RWPE2 (cell line): ENCODE data around the gene PDE3B.
A peak's percentile ranks its signal among the peaks of the same experiment; 100 is the strongest.

Source experiments
- ATAC-seq: fragments of 200-7000 bp; cut with Tn5 transposase; 3 replicates; pipeline ENCODE4 v1.9.1; 2021; ENCODE audit warnings: low read depth
- DNase-seq: peaks from one replicate; pipeline ENCODE4 v3.0.0-alpha.2; 2020; ENCODE audit warnings: low spot score
- H3K27ac ChIP-seq: fragments of 450-650 bp; 2 replicates; pipeline ENCODE4 v1.5.1; 2017; ENCODE audit warnings: mild to moderate bottlenecking; ENCODE audit not compliant: poor library complexity, severe bottlenecking
- H3K27me3 ChIP-seq: fragments of 250-450 bp; sonication (Bioruptor Pico); 2 replicates; pipeline ENCODE4 v1.5.1; 2021; ENCODE audit warnings: mild to moderate bottlenecking, moderate library complexity; ENCODE audit not compliant: insufficient read depth, poor library complexity, severe bottlenecking
- H3K36me3 ChIP-seq: fragments of 250-450 bp; sonication (Bioruptor Pico); 2 replicates; pipeline ENCODE4 v1.5.1; 2020; ENCODE audit warnings: low read depth, mild to moderate bottlenecking, moderate library complexity
- H3K4me1 ChIP-seq: fragments of 250-450 bp; sonication (Bioruptor Pico); 2 replicates; pipeline ENCODE4 v1.5.1; 2021; ENCODE audit warnings: mild to moderate bottlenecking, moderate library complexity; ENCODE audit not compliant: insufficient read depth, poor library complexity, severe bottlenecking
- H3K4me3 ChIP-seq: fragments of 250-450 bp; sonication (Bioruptor Pico); 2 replicates; pipeline ENCODE4 v1.5.1; 2021; ENCODE audit warnings: mild to moderate bottlenecking, moderate library complexity; ENCODE audit not compliant: severe bottlenecking
- H3K9me3 ChIP-seq: fragments of 250-450 bp; sonication (Bioruptor Pico); 2 replicates; pipeline ENCODE4 v1.5.1; 2021; ENCODE audit warnings: mild to moderate bottlenecking, moderate library complexity; ENCODE audit not compliant: severe bottlenecking
- CTCF ChIP-seq: fragments of 450-650 bp; IDR thresholded peaks from one replicate; pipeline ENCODE4 v1.5.1; 2017; ENCODE audit warnings: mild to moderate bottlenecking, moderate library complexity; ENCODE audit not compliant: poor library complexity, severe bottlenecking

Gene PDE3B

DNA sequence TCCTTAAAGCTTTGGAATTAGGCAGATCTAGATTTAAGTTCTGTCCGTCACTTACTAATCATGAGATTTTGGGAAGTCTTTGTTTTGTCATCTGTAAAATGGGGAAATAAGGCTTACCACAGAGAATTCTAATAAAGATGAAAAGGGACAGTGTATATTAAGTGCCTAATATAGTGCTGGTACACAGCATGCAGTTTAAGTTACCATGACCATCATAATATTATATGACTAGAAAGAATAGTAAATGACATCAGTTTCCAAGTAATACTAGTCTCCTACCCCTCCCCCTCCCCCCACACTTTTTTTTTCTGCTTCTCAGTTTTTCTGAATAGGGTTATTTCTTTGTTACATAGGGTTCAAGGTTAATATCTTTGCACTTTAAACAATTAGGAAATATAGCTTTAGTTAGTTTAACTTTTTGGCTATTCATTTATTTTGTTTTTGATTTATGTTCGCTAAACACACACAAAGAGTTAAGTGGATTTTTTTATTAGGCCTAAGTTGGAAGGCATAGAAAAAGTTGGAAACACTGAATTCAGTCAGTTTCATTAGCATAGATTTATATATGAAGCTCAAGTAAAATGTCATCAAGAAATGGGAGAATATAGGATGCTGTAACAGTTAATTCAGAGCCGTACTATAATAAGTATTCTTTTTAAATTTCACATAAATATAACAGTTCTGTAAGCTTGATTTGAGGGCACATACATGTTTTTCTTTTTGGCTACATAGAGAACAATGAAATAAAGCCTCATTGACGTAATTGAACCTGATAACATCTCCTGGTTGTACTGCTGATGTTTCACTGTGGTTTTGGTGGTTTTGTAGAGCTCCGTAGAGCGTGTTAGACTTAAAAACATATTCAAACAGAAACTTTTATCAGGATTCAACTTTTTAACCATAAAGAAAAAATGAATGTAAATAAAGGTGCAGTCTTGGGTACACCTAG is 121.2 kb downstream of the PDE3B start:
- Histone ChIP-seq H3K4me3 (no peak overlapping the region), H3K9me3 (no peaks in the 10 kb centered on the region), H3K36me3 (no peaks in the 10 kb centered on the region), H3K27me3 (peaks cover 16% of the 10 kb centered on the region), H3K4me1 (peaks cover 2% of the 10 kb centered on the region), H3K27ac (no peak overlapping the region)
- DNase-seq (no peak), ATAC-seq (peak; percentile 73; the same call in 2 of the 3 replicates)
- TF ChIP-seq CTCF, result no peak

DNA sequence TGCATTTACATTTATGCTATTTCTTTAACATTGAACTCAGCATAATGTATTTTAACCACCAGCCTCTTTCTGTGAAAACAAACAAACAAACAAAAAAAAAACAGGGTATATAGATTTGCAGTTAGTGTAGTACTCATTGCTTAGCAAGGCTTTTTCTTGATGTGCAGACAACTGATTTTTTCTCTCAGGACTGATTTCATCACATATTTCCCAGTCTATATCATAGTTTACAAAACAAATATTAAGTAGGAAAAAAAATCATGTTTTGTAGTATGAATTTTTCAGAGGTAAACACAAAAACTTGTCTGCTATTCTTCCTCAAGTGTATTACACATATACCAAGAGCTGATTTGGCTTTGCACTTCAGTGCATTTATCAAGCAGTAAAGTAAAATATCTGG is 123.0 kb downstream of the PDE3B start:
- H3K4me3 ChIP-seq, result no peak overlapping the region
- no peak overlapping the region for H3K27ac ChIP-seq
- peaks cover 2% of the 10 kb centered on the region for H3K4me1 ChIP-seq
- ATAC-seq, result no peak
- DNase-seq, result no peak
- H3K36me3 ChIP-seq, result no peaks in the 10 kb centered on the region
- no peak for TF ChIP-seq CTCF
- no peaks in the 10 kb centered on the region for H3K9me3 ChIP-seq
- H3K27me3 ChIP-seq, result peaks cover 20% of the 10 kb centered on the region

GRCh38 chr11:14768526-14769188 is 125.1 kb downstream of the PDE3B start:
- H3K9me3 ChIP-seq, result no peaks in the 10 kb centered on the region
- TF ChIP-seq CTCF, result no peak
- no peak for DNase-seq
- ATAC-seq, result no peak
- H3K27me3 ChIP-seq, result peaks cover 22% of the 10 kb centered on the region
- H3K4me3 ChIP-seq, result no peak overlapping the region
- H3K36me3 ChIP-seq, result no peaks in the 10 kb centered on the region
- no peak overlapping the region for H3K27ac ChIP-seq
- peaks cover 2% of the 10 kb centered on the region for H3K4me1 ChIP-seq

GRCh38 chr11:14773755-14774154 is 130.2 kb downstream of the PDE3B start:
- Histone ChIP-seq H3K4me1 (no peaks in the 10 kb centered on the region), H3K9me3 (no peaks in the 10 kb centered on the region), H3K4me3 (no peak overlapping the region), H3K27ac (no peak overlapping the region), H3K27me3 (peaks cover 8% of the 10 kb centered on the region), H3K36me3 (no peaks in the 10 kb centered on the region)
- no peak for DNase-seq
- peak; percentile 27 for TF ChIP-seq CTCF
- no peak for ATAC-seq
